Head of caudate nucleus (tissue), 42 donors: ENCODE data around the gene PBX3.

Experiments
- DNase-seq, 42 donors: peaks; one replicate each; pipeline versions ENCODE4 v3.0.0 to v3.0.0-alpha.2; 2020 to 2021; ENCODE audit warnings: mixed read lengths in 7 of 42
- intact Hi-C: fragments of 100-400 bp; cut with DNase I; formaldehyde crosslinking; loops from one replicate; pipeline ENCODE4 v1.15.0; 2022

PBX3 gene

DNA sequence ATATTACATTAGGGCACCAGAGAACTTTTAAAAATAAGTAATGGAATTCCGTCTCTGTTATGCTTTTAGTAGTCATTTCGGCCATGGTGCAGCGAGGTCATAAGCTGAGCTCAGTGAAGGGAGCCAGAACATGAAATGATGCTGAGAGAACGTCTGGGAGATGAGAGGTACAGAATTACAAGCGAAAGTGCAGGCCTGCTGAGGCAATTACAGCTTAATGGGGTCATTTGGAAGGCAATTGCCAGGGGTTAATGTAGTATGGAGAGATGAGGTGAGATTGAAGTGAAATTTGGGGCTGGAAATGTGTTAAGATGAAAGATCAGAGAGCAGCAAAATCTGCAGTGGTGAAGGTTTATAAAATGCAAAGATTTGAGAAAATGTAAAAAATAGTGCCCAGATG is 96.5 kb downstream of the PBX3 start:
- DNase-seq, result no peak
- intact Hi-C loops, result no loop called here

DNA sequence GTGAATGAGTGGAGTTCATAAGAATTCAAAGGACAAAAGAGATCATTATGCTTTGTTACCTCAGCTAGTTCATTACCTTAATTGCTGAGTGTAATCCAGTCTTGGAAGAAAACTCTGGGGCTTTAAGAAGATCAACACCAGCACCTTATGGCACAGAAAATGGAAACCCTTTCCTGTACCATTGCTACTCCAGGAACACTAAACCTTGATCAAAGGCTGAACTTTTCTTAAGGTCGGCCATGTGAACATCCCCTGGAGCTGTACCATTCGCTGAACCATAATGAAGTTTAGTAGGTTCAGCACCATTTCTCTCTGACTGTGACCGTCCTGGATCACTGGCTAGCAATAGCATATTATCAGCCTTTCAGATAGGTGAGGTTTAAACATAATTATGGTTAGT is 97.4 kb downstream of the PBX3 start:
- intact Hi-C loops, result no loop called here
- DNase-seq, result no peak

DNA sequence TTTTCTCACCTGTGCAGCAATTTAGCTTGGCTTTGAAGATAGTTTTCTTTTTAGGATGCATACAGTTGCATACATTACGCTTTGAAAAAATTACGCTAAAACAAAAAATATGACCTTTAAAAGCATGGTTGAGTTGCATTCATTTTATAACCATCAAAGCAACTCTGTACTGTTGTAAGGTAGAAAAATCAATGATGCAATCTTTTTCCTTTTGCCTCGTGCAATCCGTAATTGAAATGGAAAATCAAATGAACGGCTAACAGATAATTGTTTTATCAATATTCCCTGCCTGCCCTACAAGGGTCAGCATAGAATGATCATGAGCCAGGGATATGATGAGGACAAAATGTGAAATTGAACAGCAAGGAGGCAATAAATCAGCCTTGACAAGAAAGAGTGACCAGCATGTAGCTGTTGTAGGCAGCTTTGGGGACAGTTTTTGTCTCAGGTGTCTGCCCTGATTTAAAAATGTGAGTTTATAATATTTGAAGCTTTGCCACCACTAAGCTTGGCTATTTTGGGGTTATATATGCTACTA is 98.2 kb downstream of the PBX3 start:
- intact Hi-C loops, result no loop called here
- DNase-seq, result no peak

DNA sequence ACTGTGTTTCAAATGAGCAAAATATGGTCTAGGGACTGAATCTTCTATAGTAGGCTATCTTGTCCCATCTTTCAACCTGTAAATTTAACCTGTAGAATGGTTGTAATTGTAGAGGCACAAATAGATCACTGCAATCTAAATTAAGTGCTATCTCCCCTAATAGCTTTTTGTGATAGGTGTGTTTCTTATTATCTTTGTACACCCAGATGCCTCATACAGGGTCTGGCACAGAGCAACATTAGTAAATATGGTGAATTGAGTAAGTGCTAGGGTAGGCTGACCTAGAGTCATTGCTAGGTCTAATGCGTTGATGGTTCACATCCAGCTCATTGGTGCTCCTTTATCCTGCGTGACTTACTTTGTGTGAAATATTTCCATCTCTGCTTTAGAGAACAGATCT is 100.6 kb downstream of the PBX3 start:
- intact Hi-C loops, result no loop called here
- DNase-seq, result no peak

DNA sequence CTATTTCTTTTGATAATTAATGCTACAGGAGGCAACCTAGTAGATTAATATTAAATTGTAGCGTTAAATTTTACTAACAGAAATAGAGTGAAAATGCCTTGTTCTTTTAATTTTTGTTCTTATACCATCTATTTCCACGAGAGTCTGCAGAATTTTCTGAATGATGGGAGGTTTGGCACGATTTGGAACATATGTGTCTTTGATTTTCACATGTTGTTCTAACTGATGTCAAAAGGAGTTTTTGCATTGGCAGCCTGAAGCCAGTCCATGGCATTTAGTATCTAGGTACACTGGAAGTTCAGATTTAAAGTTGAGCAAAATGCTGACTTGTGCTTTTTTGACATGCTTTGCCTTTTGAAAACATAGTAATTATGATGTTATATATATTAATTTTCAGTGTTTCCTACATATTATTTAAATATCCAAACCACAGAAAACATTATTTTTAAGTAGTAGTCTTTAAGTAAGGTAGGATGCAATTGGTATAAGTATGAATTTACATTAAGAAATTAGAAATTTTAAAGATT is 103.0 kb downstream of the PBX3 start:
- no peak for DNase-seq
- intact Hi-C loops, result no loop called here

DNA sequence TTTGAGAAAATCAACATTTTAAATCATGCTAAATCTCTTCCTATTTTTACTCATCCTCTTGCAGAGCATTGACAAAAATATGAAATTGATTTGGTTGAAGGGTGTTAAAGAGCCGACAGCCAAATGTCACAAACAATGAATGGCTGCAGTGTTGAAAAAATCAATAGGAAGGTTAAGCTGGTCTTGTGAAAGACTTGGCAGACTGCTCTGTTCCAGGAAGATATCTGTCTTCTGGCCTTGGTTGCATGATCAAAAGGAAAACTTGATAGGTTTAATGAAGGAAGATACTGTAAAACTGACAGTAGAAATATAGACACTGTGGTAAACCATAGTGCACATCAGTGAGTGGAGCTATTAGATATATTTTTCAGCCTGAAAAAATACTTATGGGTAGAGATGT is 103.6 kb downstream of the PBX3 start:
- no peak for DNase-seq
- intact Hi-C loops, result no loop called here

DNA sequence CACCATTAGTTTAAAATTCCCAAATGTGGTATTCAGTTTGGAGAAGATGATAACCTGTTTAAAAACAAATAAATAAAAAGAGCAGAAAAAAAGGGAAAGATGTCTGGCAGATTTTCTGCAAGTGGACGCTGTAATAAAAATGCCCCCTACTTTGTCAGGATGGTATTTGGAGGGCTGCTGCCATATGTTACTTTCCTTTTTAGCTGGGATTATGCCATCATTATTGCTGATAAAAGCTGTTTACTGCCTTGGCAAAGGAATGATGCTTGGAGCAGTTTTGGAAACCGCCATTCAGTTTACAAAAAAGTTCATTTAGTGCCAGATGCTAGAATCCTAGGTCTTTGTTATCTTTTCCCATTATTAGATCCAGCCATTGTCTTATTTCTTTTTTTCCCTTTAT is 104.8 kb downstream of the PBX3 start:
- no peak for DNase-seq
- intact Hi-C loops, result no loop called here

DNA sequence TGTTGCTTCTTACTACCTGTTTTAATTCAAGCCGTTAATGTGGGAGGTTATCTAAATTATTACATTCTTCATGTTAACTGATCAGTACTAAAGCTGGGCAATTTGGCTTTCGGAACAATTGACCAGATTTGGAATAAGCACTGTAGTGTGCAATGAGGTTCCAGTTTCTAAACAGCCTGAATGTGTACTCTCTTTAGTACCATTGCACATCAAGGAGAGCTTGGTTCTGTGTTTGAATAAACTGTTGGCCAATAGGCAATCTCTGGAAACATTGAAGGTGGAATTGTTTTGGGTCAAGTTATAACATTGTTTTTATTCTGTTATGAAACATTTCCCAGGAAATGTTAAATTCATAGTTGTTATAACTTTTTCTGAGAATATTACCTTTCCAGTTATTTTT is 105.2 kb downstream of the PBX3 start:
- no peak for DNase-seq

DNA sequence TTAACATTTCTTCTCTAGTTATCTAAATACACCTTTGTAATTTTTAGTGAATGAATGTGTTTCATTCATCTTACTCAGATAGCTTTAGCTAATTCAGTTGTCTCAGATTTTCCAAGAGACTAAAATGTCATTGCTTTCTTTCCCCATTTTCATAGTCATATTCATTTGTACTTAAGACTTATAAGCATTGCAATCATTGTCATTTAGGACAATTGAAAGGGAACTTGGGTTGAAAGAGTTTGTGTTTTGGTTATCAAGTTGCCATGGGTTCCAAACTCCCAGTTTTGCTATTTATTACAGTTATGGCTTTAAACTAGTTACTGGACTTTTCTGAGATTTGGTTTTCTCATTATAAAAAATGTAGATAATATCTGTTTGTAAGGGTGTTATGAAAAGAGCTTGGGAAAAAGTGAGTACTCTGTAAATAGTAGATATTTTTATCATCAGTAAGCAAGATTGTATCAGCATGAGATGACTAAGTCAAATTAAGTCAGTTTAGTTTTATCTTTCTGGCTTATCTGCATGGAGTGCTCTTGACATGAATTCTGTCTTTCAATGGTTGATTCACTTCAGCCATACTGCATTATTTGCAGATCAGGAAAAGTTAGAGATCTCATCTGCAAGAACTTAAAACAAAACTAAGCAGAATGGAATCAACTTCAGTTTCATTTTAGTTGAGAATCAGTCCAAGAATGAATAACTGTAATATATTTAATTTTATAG is 107.5 kb downstream of the PBX3 start:
- intact Hi-C loops, result no loop called here
- DNase-seq, result no peak

More for the DNA sequence above, 105.2 kb downstream of the PBX3 start:
- intact Hi-C loops, result no loop called here

DNA sequence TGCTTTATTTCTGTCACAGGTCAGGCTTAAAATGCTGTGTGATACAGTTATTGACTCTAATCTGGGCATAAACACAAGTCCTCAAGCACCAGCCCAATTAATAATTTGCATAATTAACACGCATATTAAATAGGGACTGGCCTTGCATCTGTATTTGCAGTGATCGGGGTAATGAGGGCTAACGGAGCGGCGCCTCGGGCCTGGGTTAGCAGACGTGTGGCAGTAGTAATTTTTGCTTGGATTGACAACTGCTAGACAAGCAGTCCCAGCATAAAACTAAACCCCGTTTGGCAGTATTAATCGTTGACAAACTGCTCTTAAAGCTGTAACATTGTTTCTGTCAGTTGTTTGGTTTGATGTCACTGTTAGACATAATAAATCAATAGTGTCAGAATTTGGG is 109.2 kb downstream of the PBX3 start:
- intact Hi-C loops, result no loop called here
- no peak for DNase-seq

DNA sequence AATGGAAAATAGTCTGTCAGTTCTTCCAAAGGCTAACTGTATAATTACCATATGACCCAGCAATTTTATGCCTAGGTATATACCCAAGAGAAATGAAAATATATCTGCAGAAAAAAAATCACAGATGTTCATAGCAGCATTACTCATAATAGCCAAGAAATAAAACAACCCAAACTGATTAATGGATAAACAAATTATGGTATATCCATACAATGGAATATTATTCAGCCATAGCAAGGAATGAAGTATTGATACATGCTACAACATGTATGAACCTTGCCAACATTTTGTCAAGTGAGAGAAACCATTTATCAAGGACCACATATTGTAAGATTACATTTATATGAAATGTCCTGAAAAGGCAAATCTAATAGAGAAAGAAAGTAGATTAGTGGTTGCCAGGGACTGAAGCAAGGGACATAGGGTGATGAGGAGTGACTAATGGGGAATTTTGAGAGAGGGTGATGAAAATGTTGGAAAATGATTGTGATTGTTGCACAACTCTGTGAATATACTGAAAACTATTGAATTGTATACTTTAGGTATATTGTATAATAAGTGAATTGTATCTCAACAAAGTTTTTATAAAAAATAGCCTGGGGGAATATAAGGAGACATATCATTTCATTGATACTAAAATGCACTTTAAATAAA is 114.4 kb downstream of the PBX3 start:
- intact Hi-C loops, result no loop called here
- no peak for DNase-seq

DNA sequence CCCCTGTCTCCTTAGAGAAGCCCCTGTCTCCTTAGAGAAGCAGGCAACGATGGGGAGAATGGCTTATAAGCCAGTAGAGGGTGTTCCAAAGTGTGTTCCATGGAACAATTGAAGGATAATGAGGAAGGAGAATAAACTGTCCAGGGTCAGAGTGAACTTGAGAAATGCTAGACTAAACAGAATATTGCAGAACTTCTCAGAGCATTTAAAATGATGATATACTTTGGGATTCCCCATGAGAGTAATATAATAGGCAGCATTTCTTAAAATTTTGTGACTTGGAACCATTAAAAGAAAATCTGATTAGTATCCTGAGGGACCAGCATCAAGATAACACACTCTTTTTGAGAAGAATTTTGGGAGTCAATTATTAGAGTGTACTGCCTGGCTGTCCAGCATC is 116.8 kb downstream of the PBX3 start:
- DNase-seq, result no peak
- intact Hi-C loops, result no loop called here

DNA sequence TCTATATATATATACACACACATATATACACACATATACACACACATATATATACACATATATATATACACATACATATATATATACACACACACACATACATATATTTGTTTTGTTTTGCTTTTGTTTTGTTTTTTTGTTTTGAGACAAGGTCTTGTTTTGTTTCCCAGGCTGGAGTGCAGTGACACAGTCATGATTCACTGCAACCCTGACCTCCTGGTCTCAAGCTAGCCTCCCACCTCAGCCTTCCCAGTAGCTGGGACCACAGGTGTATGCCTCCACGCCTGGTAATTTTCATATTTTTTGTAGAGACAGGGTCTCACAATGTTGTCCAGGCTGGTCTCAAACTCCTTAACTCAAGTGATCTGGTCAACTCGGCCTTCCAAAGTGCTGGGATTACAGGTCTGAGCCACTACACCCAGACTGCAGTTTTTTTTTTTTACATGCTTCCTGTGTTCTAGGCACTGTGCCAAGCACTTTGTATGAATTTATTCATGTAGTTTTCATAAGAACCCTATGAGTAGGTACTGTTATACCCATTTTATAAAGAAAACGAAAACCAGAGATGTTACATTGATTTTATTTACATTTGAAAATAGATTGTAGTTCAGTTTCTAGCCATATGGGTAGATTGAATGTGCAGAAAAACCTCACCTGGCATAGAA is 120.7 kb downstream of the PBX3 start:
- intact Hi-C loops, result no loop called here
- DNase-seq, result no peak

DNA sequence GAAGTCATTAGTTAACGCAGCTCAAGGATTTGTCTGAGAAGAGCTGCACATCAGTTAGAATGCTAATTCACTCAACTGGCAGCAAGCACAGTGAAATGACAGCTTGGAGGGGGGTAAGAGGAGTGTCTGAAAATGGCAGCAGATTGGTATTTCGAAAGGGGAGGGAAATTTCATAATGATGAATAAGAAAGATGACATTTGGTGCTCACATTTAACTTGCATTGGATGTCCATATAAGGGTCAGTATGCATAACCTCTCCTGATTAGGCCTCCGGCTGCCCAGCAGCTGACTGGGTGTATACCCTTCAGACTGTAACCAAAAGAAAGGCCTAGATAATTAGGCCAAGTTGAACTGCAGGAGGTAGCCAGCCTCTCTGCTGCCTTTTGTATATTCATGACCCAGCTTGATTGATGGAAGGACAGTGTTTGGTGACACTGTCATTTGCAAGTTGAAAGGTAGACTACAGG is 131.0 kb downstream of the PBX3 start:
- peak in 2 of 42 donors; percentile 7 to 31 for DNase-seq
- intact Hi-C loops, result no loop called here

DNA sequence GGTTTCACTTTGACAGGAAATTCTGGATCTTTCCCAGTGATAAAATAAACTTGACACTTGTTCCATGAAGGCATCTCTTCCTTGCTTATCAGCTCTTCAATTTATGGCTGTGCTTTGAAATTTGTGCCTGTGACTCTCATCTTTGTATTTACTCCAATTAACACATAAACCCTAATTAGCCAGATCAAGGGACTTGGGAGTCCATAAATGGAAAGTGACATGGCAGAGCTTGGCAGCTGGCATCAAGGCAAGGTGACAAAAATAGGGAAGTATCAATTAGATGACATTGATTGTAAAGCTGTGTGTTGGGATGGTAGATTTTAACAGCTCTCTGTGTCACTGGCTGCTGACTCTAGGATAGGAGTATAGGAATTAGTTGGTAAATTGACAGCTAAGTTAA is 133.9 kb downstream of the PBX3 start:
- intact Hi-C loops, result no loop called here
- no peak for DNase-seq

DNA sequence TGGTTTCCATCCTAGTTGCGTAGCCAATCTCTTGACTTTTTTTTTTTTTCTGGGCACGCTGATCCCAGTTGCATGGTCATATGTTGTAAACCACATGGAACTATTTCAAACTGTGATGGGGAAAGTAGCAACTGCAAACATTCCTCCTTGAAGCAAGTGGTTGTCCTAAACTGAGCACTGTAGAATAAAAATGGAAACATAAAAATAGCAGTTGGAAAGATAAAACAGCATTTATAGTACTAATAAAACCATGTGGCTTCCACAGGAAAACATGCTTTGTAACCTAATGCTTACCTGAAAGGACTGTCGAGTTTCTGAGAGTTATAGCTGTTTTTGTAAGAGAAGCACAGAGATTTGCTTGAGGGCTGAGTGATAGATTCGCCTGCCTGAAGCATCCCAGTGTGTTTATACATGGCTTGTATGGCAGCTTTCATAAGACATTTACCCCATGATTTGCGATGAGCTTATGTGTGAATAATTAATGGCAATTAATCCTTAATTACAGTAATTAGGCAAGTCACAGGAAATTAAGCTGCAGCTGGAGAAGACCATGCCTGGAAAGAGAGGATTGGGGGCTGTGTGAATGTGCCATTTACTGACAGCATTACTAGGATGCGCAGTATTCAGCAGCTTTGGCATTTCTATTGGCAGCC is 136.5 kb downstream of the PBX3 start:
- intact Hi-C loops, result no loop called here

DNA sequence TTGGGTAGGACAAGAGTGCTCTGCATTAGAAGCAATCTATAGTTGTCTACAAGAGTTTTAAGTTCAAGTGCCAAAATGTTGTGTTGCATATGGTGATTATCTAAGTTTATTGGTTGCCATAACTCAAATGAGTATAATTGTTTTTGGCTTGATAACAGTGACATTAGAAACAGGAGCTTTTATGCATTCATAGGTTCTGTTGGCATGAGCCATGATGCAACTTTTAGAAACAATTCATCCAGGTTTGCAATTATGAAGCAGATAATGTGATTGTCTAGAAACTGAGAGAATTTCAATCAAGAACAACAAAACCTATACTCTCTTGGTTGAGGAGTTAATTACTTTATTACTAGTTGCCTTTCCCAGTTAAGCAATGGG is 137.0 kb downstream of the PBX3 start:
- DNase-seq, result no peak

More for the DNA sequence above, 136.5 kb downstream of the PBX3 start:
- DNase-seq, result no peak

DNA sequence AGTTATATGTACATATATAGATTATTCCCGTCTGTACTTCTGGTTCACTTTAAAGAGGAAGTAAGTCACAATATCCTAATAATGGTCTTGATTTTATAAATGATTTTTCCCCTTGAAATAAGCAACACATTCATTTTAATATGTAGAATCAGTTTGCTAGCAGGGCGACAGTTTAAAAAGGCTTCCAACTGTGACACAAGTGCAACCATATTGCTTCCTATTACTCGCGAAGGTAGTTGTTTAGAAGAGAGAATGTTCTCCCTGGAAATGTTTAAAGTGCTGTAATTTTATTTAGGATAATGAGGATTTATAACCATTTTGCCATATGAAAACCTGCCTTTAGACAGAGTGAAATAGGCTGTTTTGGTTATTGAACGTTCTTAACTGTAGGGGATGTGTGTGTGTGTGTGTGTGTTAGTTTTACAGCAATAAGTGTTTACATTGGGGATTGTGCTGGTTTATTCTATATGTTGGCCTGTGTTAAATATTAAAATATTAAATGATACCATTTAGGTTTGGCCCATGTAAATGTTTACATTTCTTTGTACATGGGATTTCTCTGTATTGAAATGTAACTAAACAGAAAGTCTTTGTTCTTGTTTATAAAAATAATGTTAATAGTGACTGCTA is 138.3 kb downstream of the PBX3 start:
- intact Hi-C loops, result no loop called here
- no peak for DNase-seq

More for the DNA sequence above, 137.0 kb downstream of the PBX3 start:
- intact Hi-C loops, result no loop called here

DNA sequence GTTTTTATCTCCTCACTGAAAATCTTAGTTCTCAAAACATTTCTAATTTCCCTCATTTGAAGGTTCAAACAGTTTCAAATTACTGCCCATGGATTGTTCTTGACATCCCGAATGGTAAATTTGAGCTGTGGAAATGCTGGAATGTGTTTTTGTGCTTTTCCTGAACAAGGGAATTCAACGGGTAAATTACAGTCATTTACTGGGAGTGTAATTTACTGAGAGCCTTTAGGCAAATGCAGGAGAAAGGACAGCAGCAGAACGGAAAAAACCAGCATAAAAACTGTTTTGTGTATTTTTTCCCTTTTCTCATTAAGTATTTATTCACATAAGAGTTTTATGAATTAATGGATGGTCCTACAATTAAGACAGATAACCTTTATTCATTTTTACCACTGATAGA is 139.2 kb downstream of the PBX3 start:
- no peak for DNase-seq
- intact Hi-C loops, result no loop called here
